HCEC 1CT (cell line): ENCODE data around the gene DNMT1.
A peak's percentile ranks its signal among the peaks of the same experiment; 100 is the strongest.
"Not testable (repeated sequence)": the region's sequence is repeated elsewhere in the genome, so short reads cannot be mapped to it uniquely, and the experiment has no call there.

Source experiments
- DNase-seq: peaks from one replicate; pipeline ENCODE4 v3.0.0-alpha.2; 2017

DNMT1 gene

GRCh38 chr19:10180459-10180858 is 14.3 kb downstream of the DNMT1 start:
- DNase-seq: no peak

GRCh38 chr19:10180024-10180423 is 14.7 kb downstream of the DNMT1 start:
- DNase-seq: not testable (repeated sequence)

- DNase-seq: peak; percentile 39
Measured at GRCh38 chr19:10173527-10173926, 21.2 kb downstream of the DNMT1 start.

GRCh38 chr19:10168386-10168948 is 26.3 kb downstream of the DNMT1 start:
- DNase-seq: no peak

GRCh38 chr19:10167459-10167858 is 27.3 kb downstream of the DNMT1 start:
- no peak for DNase-seq

- DNase-seq: not testable (repeated sequence)
Measured at GRCh38 chr19:10166501-10166900, 28.3 kb downstream of the DNMT1 start.

- no peak for DNase-seq
Measured at GRCh38 chr19:10166046-10166445, 28.7 kb downstream of the DNMT1 start.

- DNase-seq: no peak
Measured at GRCh38 chr19:10163536-10163935, 31.2 kb downstream of the DNMT1 start.

- no peak for DNase-seq
Measured at GRCh38 chr19:10159610-10160009, 35.1 kb downstream of the DNMT1 start.

- no peak for DNase-seq
Measured at GRCh38 chr19:10158485-10158884, 36.3 kb downstream of the DNMT1 start.

- DNase-seq: no peak
Measured at GRCh38 chr19:10158071-10158470, 36.7 kb downstream of the DNMT1 start.

- DNase-seq: peak; percentile 55
Measured at GRCh38 chr19:10155839-10156238, 38.9 kb downstream of the DNMT1 start.

- no peak for DNase-seq
Measured at GRCh38 chr19:10152100-10152499, 42.7 kb downstream of the DNMT1 start.

GRCh38 chr19:10151521-10151920 is 43.2 kb downstream of the DNMT1 start:
- no peak for DNase-seq

- no peak for DNase-seq
Measured at GRCh38 chr19:10149427-10149826, 45.3 kb downstream of the DNMT1 start.

GRCh38 chr19:10146142-10146541 is 48.6 kb downstream of the DNMT1 start:
- no peak for DNase-seq

- no peak for DNase-seq
Measured at GRCh38 chr19:10145031-10145430, 49.7 kb downstream of the DNMT1 start.

GRCh38 chr19:10144361-10144760 is 50.4 kb downstream of the DNMT1 start:
- DNase-seq: no peak

- no peak for DNase-seq
Measured at GRCh38 chr19:10143681-10144080, 51.1 kb downstream of the DNMT1 start.

- no peak for DNase-seq
Measured at GRCh38 chr19:10142701-10143375, 51.9 kb downstream of the DNMT1 start.

- no peak for DNase-seq
Measured at GRCh38 chr19:10141973-10142372, 52.8 kb downstream of the DNMT1 start.

GRCh38 chr19:10141479-10141878 is 53.3 kb downstream of the DNMT1 start:
- no peak for DNase-seq

- DNase-seq: no peak
Measured at GRCh38 chr19:10139952-10140351, 54.8 kb downstream of the DNMT1 start.

GRCh38 chr19:10138879-10139795 is 55.6 kb downstream of the DNMT1 start:
- no peak for DNase-seq
